ENCODE measurements around the gene TRPM3. TPM values are rescaled to one million over a fixed set of nuclear protein-coding genes. Genes with fewer than 3 reads are reported as not detected.

TRPM3 gene
- total RNA-seq, 1 experiment from 2014 or later = not detected

DNA sequence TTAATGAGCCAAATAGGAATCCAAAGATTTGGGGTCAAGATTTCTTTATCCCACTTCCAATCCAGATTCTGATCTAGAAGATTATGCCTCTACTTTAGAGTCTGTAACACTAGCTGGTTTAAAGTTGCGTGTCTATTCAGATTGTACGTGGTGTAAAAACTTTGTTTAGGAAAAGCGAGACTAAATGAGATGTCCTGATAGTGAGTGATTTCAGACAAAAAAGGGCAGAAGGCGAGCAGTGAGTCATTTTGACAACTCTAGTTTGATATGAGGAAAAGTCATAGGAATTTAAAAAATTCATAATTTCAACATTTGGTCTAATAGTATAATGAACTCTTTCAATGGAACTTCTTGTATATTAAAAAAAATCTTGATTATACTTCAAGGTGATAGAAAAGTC, 587.4 kb downstream of the TRPM3 start:
- H3K27ac Mint-ChIP-seq (ENCODE audit: unreplicated experiment) = no peak overlapping the region
- no peaks in the 10 kb centered on the region for H3K9me3 Mint-ChIP-seq (ENCODE audit: low read depth, unreplicated experiment)
- TF ChIP-seq, protein P1, sequence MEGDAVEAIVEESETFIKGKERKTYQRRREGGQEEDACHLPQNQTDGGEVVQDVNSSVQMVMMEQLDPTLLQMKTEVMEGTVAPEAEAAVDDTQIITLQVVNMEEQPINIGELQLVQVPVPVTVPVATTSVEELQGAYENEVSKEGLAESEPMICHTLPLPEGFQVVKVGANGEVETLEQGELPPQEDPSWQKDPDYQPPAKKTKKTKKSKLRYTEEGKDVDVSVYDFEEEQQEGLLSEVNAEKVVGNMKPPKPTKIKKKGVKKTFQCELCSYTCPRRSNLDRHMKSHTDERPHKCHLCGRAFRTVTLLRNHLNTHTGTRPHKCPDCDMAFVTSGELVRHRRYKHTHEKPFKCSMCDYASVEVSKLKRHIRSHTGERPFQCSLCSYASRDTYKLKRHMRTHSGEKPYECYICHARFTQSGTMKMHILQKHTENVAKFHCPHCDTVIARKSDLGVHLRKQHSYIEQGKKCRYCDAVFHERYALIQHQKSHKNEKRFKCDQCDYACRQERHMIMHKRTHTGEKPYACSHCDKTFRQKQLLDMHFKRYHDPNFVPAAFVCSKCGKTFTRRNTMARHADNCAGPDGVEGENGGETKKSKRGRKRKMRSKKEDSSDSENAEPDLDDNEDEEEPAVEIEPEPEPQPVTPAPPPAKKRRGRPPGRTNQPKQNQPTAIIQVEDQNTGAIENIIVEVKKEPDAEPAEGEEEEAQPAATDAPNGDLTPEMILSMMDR (IDR thresholded peaks at IDR 0.05; ENCODE audit: unreplicated experiment) = no peak
- no peaks in the 10 kb centered on the region for H3K36me3 Mint-ChIP-seq (ENCODE audit: insufficient read depth, unreplicated experiment)
- no peak overlapping the region for H3K4me3 Mint-ChIP-seq (ENCODE audit: low read depth, unreplicated experiment)
- no peak for DNase-seq
- no peaks in the 10 kb centered on the region for H3K4me1 Mint-ChIP-seq (ENCODE audit: low read depth, unreplicated experiment)
- H3K27me3 Mint-ChIP-seq (ENCODE audit: unreplicated experiment) = no peaks in the 10 kb centered on the region
- BruUV-seq (replicated peaks) = no TSS peak
- intact Hi-C loops (cut with micrococcal nuclease; ENCODE audit: unreplicated experiment) = no loop called here
- CTCF ChIA-PET = no interaction called here

DNA sequence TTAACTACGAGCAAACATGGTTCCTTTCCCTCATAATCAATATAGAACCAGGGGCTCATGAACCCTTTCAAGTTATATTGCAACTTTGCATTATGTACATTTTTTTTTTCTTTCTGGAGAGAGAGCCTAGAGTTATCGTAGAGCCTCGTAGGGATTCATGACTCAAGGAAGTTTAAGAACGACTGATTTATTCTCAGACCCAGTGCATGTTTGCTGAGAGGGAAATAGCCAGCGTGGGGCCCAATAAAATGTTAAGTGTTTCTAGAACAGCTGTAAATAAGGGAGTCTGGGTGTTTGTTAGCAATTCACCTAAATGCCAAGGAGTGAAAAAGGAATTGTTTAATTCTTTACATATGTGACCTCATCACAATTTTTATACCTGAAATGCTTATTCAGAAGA, 587.9 kb downstream of the TRPM3 start:
- no peak overlapping the region for H3K4me3 Mint-ChIP-seq (ENCODE audit: low read depth, unreplicated experiment)
- H3K4me1 Mint-ChIP-seq (ENCODE audit: low read depth, unreplicated experiment) = no peaks in the 10 kb centered on the region
- no TSS peak for BruUV-seq (replicated peaks)
- H3K27me3 Mint-ChIP-seq (ENCODE audit: unreplicated experiment) = no peaks in the 10 kb centered on the region
- H3K27ac Mint-ChIP-seq (ENCODE audit: unreplicated experiment) = no peak overlapping the region
- H3K9me3 Mint-ChIP-seq (ENCODE audit: low read depth, unreplicated experiment) = no peaks in the 10 kb centered on the region
- no peaks in the 10 kb centered on the region for H3K36me3 Mint-ChIP-seq (ENCODE audit: insufficient read depth, unreplicated experiment)
- DNase-seq = no peak
- TF ChIP-seq, protein P1 (IDR thresholded peaks at IDR 0.05; ENCODE audit: unreplicated experiment) = no peak
- CTCF ChIA-PET = no interaction called here
- intact Hi-C loops (cut with micrococcal nuclease; ENCODE audit: unreplicated experiment) = no loop called here

DNA sequence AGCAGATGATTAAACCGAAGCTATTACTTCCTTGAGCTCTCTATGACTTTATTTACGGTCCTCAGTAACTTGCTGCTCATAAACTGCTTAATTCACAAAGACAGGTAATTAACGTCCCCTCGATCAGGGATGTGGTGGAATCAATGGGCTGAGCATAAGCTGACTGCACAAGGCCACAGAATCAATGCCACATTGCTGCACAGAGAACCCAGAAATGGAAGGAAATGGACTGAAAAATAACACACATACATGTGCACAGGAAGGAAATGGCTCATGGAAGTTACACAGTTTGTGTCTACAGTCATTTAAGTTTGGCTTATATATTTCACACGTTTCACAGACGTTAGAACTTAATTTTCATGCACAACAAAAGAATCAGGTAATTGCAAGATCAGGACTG, 588.7 kb downstream of the TRPM3 start:
- no peak overlapping the region for H3K4me3 Mint-ChIP-seq (ENCODE audit: low read depth, unreplicated experiment)
- CTCF ChIA-PET = no interaction called here
- H3K27ac Mint-ChIP-seq (ENCODE audit: unreplicated experiment) = no peak overlapping the region
- H3K36me3 Mint-ChIP-seq (ENCODE audit: insufficient read depth, unreplicated experiment) = no peaks in the 10 kb centered on the region
- intact Hi-C loops (cut with micrococcal nuclease; ENCODE audit: unreplicated experiment) = no loop called here
- no TSS peak for BruUV-seq (replicated peaks)
- no peaks in the 10 kb centered on the region for H3K4me1 Mint-ChIP-seq (ENCODE audit: low read depth, unreplicated experiment)
- no peak for DNase-seq
- H3K9me3 Mint-ChIP-seq (ENCODE audit: low read depth, unreplicated experiment) = no peaks in the 10 kb centered on the region
- no peaks in the 10 kb centered on the region for H3K27me3 Mint-ChIP-seq (ENCODE audit: unreplicated experiment)
- TF ChIP-seq, protein P1 (IDR thresholded peaks at IDR 0.05; ENCODE audit: unreplicated experiment) = no peak

DNA sequence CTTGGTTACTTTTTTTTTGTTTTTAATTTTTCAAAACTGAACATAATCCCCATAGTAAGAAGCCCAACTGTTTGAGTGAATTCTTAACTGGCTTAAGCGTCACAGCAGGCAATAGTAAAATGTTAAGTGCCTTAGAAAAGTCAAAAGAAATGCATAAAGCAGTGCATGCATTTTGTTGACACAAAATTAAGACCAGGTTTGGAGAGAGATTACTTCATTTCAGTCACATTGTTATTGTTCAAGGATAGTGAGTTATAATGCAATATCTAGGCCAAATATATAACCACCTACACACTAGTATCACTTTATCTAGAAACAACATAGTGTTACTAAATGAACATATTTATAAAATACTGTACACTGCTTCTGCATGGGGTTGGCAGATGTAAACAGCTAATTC, 590.1 kb downstream of the TRPM3 start:
- Mint-ChIP-seq H3K27me3 (ENCODE audit: unreplicated experiment) (no peaks in the 10 kb centered on the region), H3K9me3 (ENCODE audit: low read depth, unreplicated experiment) (no peaks in the 10 kb centered on the region), H3K4me3 (ENCODE audit: low read depth, unreplicated experiment) (no peak overlapping the region), H3K36me3 (ENCODE audit: insufficient read depth, unreplicated experiment) (no peaks in the 10 kb centered on the region), H3K4me1 (ENCODE audit: low read depth, unreplicated experiment) (no peaks in the 10 kb centered on the region), H3K27ac (ENCODE audit: unreplicated experiment) (no peak overlapping the region)
- BruUV-seq (replicated peaks) = no TSS peak
- TF ChIP-seq, protein P1 (IDR thresholded peaks at IDR 0.05; ENCODE audit: unreplicated experiment) = no peak
- DNase-seq = no peak
- CTCF ChIA-PET = interaction anchor here (0.7 kb wide), 1 partner anchor 51 kb away, joined by 3 read pairs; no protein-coding TSS in a partner anchor
- intact Hi-C loops (cut with micrococcal nuclease; ENCODE audit: unreplicated experiment) = no loop called here
